NCI-H526 (cell line): ENCODE data around the gene SEZ6L.

Experiments used
- DNase-seq, 2 experiments: peaks; one replicate each; lab custom pipeline; 2025; lab: John Stamatoyannopoulos, UW

Gene SEZ6L

DNA sequence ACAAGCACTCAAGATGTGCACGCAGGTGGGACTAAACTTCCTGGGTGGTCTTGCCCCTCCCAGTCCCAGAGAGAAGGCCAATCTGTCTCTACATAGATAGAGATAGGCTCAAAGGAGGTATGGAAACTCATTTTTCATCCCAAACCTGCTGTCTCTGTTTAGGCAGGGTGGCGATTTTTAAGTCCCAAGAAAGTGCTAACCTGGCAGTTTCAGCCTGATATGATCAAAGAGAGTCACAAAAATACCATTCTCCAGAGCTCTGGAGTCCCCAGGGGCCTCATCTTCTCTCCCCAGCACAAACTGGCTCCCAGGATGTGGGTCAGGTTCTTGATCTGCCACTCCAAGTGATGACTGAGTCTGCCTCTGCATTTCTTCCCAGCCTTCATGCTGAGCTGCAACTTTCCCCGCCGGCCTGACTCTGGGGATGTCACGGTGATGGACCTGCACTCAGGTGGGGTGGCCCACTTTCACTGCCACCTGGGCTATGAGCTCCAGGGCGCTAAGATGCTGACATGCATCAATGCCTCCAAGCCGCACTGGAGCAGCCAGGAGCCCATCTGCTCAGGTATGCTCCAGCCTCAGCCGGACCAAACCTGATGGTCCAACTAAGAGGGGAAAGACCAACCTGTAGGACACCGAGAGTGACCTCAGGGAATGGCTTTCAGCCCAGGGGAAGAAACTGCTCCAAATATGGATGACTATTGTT, 129.5 kb downstream of the SEZ6L start:
- no peak for DNase-seq

GRCh38 chr22:26302726-26303125, 133.5 kb downstream of the SEZ6L start:
- no peak for DNase-seq

DNA sequence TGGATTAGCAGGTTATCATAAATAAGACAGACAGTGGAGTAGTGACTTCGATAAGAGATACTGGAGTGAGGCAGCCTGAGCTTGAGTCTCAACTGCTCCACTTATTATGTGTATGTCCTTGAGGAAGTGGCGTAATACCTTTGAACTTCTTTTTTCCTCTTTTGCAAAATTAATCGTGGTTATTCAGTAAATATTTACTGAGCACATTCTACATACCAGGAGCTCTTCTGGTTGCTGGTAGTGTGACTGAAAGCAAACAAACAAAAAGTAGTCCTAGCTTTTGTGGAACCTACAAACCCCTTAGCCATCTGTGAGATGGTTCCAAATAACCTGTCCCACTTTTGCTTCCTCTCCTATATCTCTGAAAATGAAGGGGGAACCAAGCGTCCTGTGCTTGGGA, 134.2 kb downstream of the SEZ6L start:
- no peak for DNase-seq

DNA sequence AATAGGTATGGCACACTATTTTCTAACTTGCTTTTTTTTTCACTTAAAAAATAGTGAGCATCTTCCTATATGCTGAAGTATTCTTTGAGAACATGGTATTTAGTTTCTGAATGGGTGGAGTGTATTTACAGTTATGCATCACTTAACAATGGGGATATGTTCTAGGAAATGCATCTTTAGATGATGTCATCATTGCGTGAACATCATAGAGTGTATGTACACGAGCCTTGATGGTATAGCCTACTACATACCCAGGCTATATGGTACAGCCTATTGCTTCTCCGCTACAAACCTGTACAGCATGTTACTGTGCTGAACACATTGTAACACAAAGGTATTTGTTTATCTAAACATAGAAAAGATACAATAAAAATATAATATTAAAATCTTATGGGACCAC, 135.5 kb downstream of the SEZ6L start:
- DNase-seq: peak in 1 of 2 experiments; percentile 13

DNA sequence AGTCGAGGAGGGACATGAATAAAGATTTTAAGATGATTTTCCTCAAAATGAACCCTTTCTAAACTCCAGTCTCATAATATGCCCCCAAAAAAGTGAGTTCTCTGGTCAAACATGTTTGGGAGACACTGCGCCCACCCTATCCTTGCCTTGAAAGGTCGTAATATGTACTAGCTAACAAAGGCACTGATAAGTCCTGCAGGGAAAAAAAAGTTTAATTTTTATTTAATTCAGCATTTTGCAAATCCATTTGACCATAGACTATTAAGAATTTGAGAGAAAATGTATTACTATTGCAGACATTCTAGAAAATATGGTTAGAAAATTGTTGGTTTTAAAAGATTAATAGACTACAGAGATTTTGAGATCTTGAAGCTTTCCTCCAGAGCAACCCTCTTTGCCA, 139.2 kb downstream of the SEZ6L start:
- DNase-seq: no peak

DNA sequence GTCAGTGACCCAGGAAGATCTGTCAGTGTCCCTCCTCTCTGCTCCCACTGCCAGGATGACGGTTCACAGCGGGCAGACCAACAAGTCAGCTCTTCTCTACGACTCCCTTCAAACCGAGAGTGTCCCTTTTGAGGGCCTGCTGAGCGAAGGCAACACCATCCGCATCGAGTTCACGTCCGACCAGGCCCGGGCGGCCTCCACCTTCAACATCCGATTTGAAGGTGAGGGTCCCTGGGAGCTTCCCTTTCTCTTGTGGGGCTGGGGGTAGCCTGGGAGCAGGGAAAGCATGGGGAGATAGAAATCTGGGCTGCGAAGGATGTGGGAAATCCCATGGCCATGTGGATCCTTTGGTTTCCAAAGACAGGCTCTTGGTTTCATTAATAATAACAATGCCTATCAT, 141.4 kb downstream of the SEZ6L start:
- DNase-seq: no peak

- no peak for DNase-seq
Observed at GRCh38 chr22:26313291-26313690, 144.0 kb downstream of the SEZ6L start.

- no peak for DNase-seq
Observed at GRCh38 chr22:26314171-26314570, 144.9 kb downstream of the SEZ6L start.

DNA sequence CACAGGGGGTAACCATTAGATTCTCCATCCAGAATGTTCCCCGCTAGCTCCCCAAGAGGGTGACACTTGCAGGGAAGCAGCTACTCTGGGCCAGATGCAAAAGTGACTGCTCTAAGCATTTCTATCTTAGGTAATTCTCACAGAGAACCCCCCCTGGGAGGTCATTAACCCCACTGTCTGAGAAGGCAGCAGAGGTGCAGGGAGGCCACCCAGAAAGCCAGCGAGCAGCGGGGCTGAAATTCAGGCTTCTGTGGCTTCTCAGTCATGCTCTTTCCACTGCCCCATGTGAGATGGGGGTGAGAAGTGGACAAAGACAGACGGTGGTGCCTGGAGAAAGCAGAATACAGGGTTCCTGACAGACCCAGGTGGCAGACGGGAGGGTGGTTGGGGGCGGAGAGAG, 145.4 kb downstream of the SEZ6L start:
- DNase-seq: no peak

DNA sequence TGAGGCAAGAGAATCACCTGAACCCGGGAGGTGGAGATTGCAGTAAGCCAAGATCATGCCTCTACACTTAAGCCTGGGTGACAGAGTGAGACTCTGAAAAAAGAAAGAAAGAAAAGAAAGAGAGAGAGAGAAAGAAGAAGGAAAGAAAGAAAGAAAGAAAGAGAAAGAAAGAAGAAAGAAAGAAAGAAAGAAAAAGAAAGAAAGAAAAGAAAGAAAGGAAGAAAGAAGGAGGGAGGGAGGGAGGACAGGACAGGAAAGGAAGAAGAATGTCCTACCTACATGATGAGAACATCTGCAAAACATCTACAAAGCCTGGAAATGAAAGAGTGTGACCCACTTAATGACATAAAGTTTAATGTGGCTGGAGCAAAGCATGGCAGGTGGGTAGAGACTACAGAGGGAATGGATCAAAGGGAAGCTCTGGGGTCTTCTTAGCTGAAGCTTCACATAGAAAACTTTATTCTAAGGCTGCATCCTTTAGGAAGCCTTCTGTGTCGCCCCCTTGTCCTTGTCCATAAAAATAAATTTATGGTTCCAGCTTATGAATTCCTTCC, 147.5 kb downstream of the SEZ6L start:
- DNase-seq: no peak

GRCh38 chr22:26318975-26319374, 149.7 kb downstream of the SEZ6L start:
- DNase-seq: peak in 1 of 2 experiments; percentile 22

DNA sequence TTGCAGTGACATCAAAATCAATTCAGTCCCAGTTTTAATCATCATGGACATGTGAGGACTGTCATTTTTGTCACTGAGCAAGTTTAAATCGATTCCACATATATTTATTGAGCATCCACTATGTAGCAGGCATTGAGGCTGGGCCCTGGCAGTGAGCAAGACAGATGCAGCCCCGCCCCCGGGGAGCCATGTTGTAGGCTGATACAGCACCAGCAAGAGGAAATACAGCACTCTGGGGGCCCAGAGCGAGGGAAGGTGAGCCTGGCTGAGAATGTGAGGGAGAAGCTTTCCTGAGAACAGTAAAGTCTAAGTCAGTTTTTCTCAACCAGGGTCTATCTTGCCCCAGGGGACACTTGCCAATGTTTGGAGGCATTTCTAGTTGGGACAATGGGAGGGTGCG, 151.2 kb downstream of the SEZ6L start:
- no peak for DNase-seq

DNA sequence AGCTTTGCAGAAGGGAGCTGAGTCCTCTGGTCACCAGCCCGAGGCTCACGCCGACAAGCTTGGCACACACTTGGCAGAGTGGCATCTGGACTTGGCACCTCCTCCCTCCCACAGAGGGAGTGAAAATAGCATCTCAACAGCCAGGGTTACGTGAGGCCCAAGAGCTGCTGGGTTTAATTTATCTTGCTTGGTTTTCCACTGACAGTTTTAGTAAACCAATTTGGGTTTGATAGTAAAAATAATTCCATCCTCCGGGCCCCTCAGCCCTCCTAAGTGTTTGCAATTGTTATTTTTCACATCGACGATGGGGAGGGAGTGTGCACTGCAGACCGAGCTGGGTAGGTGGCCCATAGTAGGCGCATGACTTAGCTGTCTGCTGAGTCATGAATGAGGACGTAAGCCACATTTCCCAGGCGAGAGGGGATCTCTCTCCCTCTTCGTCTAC, 152.2 kb downstream of the SEZ6L start:
- DNase-seq: no peak

GRCh38 chr22:26322179-26322905, 153.1 kb downstream of the SEZ6L start:
- no peak for DNase-seq

DNA sequence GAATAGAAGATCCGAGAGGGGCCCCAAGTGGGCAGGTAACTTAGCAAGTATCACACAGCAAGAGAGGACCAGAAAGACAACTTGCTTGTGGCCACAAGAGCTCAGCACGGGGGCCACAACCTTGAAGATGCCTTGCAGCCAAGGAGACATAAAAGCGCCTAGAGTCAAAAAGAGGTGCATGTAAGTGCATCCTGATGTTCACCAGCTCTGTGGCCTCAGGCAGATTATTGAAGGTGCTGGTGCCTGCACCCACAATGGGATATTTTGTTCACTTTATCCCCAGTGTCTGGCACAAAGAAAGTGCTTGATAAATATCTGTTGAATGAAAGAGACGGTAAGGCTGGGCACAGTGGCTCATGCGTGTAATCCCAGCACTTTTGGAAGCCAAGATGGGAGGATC, 153.8 kb downstream of the SEZ6L start:
- DNase-seq: no peak

DNA sequence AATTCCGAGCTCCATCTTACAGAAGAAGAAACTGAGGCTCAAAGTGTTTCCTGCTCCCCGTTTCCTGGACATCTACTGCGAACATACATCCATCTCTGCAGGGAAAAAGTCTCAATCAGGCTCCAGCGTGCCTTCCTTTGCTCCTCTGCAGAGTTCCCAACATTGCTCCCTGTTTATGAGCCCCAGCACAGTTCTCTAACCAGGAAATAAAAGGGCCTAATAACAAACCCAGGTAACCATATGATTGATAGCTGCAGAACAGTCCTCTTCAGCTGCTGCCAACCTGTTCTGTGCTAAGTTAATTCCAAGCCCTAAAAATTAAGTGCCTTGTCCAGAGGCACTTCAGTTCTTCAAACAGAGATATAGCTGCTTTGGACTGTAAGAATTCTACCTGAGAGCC, 154.9 kb downstream of the SEZ6L start:
- DNase-seq: no peak

DNA sequence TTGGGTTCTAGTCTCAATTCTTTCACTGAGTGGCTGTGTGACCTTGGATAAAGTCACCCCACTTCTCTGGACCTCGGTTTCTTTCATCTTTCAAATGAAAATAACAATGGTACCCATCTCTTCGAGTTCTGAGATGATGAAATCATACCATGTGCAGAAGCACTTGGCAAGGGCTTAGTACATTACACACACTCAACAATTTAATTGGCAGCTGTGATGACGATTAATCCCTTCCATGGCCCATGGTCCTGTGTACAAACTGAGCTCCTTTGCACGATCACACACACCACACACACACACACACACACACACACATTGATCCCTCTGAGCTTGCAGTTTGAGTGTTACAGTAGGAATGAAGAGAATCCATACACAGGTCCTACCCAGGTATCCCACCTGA, 156.4 kb downstream of the SEZ6L start:
- DNase-seq: no peak

- no peak for DNase-seq
Observed at GRCh38 chr22:26326803-26327202, 157.5 kb downstream of the SEZ6L start.

- DNase-seq: no peak
Observed at GRCh38 chr22:26327306-26327705, 158.0 kb downstream of the SEZ6L start.

DNA sequence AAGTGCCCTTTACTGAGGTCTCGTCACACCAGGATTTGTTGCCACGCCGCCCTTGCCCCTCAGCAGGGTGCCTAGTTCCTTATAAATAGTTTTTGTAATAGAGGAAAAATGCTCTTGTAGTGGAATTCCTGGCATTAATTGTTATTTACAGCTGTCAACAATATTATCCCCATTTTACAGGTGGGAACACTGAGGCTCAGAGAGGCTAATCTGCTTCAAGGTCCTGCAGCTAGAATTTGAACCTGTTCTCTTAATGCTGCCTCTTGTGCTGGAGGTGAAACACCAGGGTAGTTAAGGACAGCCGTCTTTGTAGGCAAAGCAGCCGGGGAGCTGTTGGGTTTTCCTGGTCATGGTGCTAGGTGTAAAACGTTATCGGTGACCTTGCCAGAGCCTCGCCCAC, 159.0 kb downstream of the SEZ6L start:
- DNase-seq: peak in 1 of 2 experiments; percentile 16

- DNase-seq: peak; percentile 78 to 90
Observed at GRCh38 chr22:26330971-26331625, 161.8 kb downstream of the SEZ6L start.

GRCh38 chr22:26333088-26333800, 164.0 kb downstream of the SEZ6L start:
- DNase-seq: no peak
